OCI-LY7 (cell line): ENCODE data around the gene CYP2D6. TPM values are rescaled to one million over a fixed set of nuclear protein-coding genes. Genes with fewer than 3 reads are reported as not detected.
A peak's percentile ranks its signal among the peaks of the same experiment; 100 is the strongest.

Experiments used
- BruUV-seq: library from RNA; stranded (reverse); fragments of 400-500 nt; replicated peaks from 2 replicates; lab custom pipeline; 2021; lab: Mats Ljungman, UMichigan
- CTCF ChIA-PET: fragments of 300-600 bp; sonication (Branson Sonifier 250); formaldehyde crosslinking; loops from one replicate; lab custom pipeline; 2022; ENCODE audit warnings: antibody characterized with exemption; ENCODE audit not compliant: unreplicated experiment; lab: Charles Lee
- POLR2A ChIA-PET: fragments of 300-600 bp; sonication (Branson Sonifier 250); formaldehyde crosslinking; loops from one replicate; lab custom pipeline; 2022; ENCODE audit warnings: antibody characterized with exemption; lab: Charles Lee
- DNase-seq: peaks from one replicate; pipeline ENCODE4 v3.0.0-alpha.2; 2015; ENCODE audit warnings: low spot score
- H2AFZ ChIP-seq: fragments of 200-600 bp; sonication (generic), shearing (Covaris generic); 2 replicates; pipeline ENCODE4 v1.6.1; 2014; ENCODE audit warnings: mild to moderate bottlenecking, antibody characterized with exemption, low read length, moderate library complexity
- H3K27ac ChIP-seq: fragments of 200-600 bp; sonication (generic); 2 replicates; pipeline ENCODE4 v1.5.1; 2014; ENCODE audit warnings: mixed run types, low read depth, mild to moderate bottlenecking, moderate library complexity, low read length, inconsistent platforms; ENCODE audit not compliant: poor library complexity, severe bottlenecking
- H3K36me3 ChIP-seq: fragments of 200-600 bp; sonication (generic); 2 replicates; pipeline ENCODE4 v1.6.1; 2014; ENCODE audit warnings: mild to moderate bottlenecking, antibody characterized with exemption, low read length, moderate library complexity, mixed read lengths; ENCODE audit not compliant: insufficient read depth
- H3K4me1 ChIP-seq: fragments of 200-600 bp; sonication (generic); 2 replicates; pipeline ENCODE4 v1.5.1; 2014; ENCODE audit warnings: mild to moderate bottlenecking, low read length; ENCODE audit not compliant: insufficient read depth, poor library complexity, severe bottlenecking
- H3K4me2 ChIP-seq: fragments of 200-600 bp; sonication (generic); 2 replicates; pipeline ENCODE4 v1.6.1; 2014; ENCODE audit warnings: mild to moderate bottlenecking, low read length
- H3K4me3 ChIP-seq: fragments of 200-600 bp; sonication (generic); 2 replicates; pipeline ENCODE4 v1.5.1; 2014; ENCODE audit warnings: mild to moderate bottlenecking, low read depth, low read length; ENCODE audit not compliant: poor library complexity, severe bottlenecking
- H3K79me2 ChIP-seq: fragments of 200-600 bp; sonication (generic); 2 replicates; pipeline ENCODE4 v1.6.1; 2016; ENCODE audit warnings: low read depth, mild to moderate bottlenecking, low read length, moderate library complexity, mixed read lengths; ENCODE audit not compliant: insufficient read depth
- H3K9me2 ChIP-seq: fragments of 200-600 bp; sonication (generic); 2 replicates; pipeline ENCODE4 v1.6.1; 2016; ENCODE audit warnings: mild to moderate bottlenecking, low read length, mixed read lengths; ENCODE audit not compliant: insufficient read depth
- H3K9me3 ChIP-seq: fragments of 200-600 bp; sonication (generic); 2 replicates; pipeline ENCODE4 v1.6.1; 2014; ENCODE audit warnings: mild to moderate bottlenecking, mixed run types, low read length, mixed read lengths
- H4K20me1 ChIP-seq: fragments of 200-600 bp; sonication (generic); 2 replicates; pipeline ENCODE4 v1.6.1; 2014; ENCODE audit warnings: mild to moderate bottlenecking, antibody characterized with exemption, low read length, moderate library complexity, mixed read lengths; ENCODE audit not compliant: insufficient read depth
- EZH2phosphoT487 ChIP-seq: fragments of 200-600 bp; sonication (generic); IDR thresholded peaks from 2 replicates; pipeline ENCODE4 v1.6.1; 2018; ENCODE audit warnings: low read depth, borderline replicate concordance, mild to moderate bottlenecking, mixed run types, antibody characterized with exemption, low read length, moderate library complexity, mixed read lengths
- intact Hi-C: fragments of 100-400 bp; cut with micrococcal nuclease; formaldehyde crosslinking; loops from one replicate; pipeline ENCODE4 v1.10.0; 2022; ENCODE audit not compliant: unreplicated experiment
- total RNA-seq, 2 experiments: library from RNA; depleted of rRNA in 1 of 2; stranded (reverse); fragments of >200 nt in 1 of 2; shearing (Covaris generic) in 1 of 2; gene quantifications; 2 replicates each; pipeline ENCODE4 v1.2.3, GENCODE V29; 2014 to 2022
- TF ChIP-seq, protein P1 (sequence below): fragments of 200-600 bp; sonication (generic); conservative IDR thresholded peaks from 2 replicates; pipeline ENCODE4 v1.5.1; 2014; ENCODE audit warnings: mild to moderate bottlenecking, antibody characterized with exemption, low read length, moderate library complexity, mixed read lengths

CYP2D6 gene
- total RNA-seq, 2 experiments from 2014 or later: 3.0 to 4.1 TPM

DNA sequence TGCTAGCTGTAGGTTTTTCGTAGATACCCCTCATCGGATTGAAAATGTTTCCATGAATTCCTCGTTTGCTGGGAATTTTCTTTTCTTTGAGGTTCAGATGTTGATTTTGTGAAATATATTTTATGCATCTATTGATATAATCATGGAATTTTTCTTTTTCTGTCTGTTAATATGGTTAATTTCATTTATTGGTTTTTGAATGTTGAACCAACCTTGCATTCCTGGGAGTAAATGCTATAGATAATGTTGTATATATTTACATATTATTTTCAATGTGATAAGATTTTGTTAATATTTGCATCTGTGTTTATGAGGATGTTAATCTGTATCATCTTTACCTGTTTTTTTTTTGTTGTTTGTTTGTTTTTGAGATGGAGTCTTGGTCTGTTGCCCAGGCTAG lies 29.4 kb downstream of the CYP2D6 start:
- POLR2A ChIA-PET: interaction anchor here (0.7 kb wide), 1 partner anchor 10 kb away, joined by 3 read pairs; no protein-coding TSS in a partner anchor
- peaks cover 39% of the 10 kb centered on the region for H3K9me3 ChIP-seq
- intact Hi-C loops: no loop called here
- H2AFZ ChIP-seq: no peak overlapping the region
- CTCF ChIA-PET: no interaction called here
- TF ChIP-seq, protein P1, sequence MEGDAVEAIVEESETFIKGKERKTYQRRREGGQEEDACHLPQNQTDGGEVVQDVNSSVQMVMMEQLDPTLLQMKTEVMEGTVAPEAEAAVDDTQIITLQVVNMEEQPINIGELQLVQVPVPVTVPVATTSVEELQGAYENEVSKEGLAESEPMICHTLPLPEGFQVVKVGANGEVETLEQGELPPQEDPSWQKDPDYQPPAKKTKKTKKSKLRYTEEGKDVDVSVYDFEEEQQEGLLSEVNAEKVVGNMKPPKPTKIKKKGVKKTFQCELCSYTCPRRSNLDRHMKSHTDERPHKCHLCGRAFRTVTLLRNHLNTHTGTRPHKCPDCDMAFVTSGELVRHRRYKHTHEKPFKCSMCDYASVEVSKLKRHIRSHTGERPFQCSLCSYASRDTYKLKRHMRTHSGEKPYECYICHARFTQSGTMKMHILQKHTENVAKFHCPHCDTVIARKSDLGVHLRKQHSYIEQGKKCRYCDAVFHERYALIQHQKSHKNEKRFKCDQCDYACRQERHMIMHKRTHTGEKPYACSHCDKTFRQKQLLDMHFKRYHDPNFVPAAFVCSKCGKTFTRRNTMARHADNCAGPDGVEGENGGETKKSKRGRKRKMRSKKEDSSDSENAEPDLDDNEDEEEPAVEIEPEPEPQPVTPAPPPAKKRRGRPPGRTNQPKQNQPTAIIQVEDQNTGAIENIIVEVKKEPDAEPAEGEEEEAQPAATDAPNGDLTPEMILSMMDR: no peak
- DNase-seq: no peak
- H3K4me3 ChIP-seq: no peak overlapping the region
- peaks cover 10% of the 10 kb centered on the region; the same call in 1 of the 2 replicates for H3K36me3 ChIP-seq
- H3K79me2 ChIP-seq: no peaks in the 10 kb centered on the region
- no peak overlapping the region for H3K4me2 ChIP-seq
- BruUV-seq: no TSS peak
- H4K20me1 ChIP-seq: no peaks in the 10 kb centered on the region
- no peaks in the 10 kb centered on the region for H3K4me1 ChIP-seq
- no peak overlapping the region for H3K27ac ChIP-seq
- H3K9me2 ChIP-seq: no peaks in the 10 kb centered on the region

DNA sequence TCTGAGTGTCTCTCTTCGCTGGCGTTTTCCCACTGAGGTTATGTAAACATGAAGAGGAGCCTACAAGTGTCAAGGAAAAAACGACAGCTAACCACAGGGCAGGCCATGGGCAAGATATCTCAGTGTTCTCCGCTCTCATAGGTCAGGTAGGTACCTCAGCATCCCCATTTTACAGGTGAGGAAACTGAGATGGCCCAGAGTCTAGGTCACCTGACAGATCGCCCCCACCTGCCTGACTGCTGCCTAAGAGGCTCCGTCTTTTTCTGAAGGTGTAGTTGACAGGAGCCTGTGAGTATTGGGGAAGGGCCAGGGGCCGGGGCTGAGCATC lies 39.2 kb downstream of the CYP2D6 start:
- H2AFZ ChIP-seq: peak overlapping the region; percentile 78
- peaks cover 12% of the 10 kb centered on the region for H3K9me3 ChIP-seq
- intact Hi-C loops: loop anchor here (1.0 kb wide), 1 partner anchor 346 kb away; no protein-coding TSS in a partner anchor
- H3K4me1 ChIP-seq: peaks cover 20% of the 10 kb centered on the region
- BruUV-seq: TSS peak; percentile 38
- TF ChIP-seq, protein P1: no peak
- H3K79me2 ChIP-seq: peaks cover 22% of the 10 kb centered on the region
- POLR2A ChIA-PET: interaction anchor here (0.5 to 2.5 kb wide), 7 partner anchors 9 to 408 kb away, joined by 3 to 18 read pairs (median 4); partner anchors contain the start of gene SMDT1
- H3K27ac ChIP-seq: peak overlapping the region; percentile 44
- CTCF ChIA-PET: interaction anchor here (0.6 to 0.9 kb wide), 2 partner anchors 140 to 346 kb away, joined by 3 read pairs; partner anchors contain the start of gene SMIM45
- no peaks in the 10 kb centered on the region for H4K20me1 ChIP-seq
- H3K4me3 ChIP-seq: peak overlapping the region; percentile 84
- H3K4me2 ChIP-seq: peak overlapping the region; percentile 97
- DNase-seq: peak; percentile 25
- peaks cover 25% of the 10 kb centered on the region for H3K36me3 ChIP-seq
- no peaks in the 10 kb centered on the region for H3K9me2 ChIP-seq

DNA sequence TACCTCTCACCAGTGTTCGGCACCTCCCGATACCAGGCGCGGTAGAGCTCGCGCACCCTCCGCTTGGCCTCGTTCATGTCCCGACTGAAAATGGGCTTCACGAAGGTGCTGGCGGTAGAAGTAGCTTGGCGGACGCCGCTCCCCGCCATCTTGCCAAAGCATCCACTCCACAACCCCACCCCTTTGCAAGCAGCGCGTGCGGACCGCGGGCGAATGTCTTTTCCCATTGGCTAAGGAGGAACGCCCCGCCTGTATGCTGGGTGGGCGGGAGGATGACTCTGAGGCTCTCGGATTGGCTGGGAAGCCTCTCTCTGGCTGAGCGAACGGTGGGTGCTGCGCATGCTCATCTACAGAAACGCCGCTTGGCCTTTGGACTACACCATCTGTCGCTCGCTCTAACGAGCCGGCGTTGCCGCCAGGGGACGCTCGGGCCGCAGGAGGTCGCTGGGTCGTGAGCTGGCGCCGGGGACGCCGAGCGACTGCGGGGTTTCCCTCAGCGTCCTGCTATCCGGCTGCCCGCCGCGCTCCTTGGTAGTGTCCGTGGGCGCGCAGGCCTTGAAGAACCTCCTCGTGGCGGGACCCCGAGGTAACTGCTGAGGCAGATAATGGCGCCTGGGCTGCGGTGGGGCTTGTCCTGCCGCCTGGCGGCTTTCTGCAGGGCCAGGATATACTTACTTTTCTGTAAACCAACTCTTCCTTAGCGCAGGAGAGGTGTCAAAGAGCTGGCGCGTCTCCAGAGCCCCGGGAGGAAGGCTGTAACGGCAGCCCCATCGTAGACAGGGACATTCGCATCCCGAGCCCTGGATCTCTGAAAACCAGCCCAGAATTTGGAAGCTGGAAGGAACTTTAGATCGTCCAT lies 39.8 kb downstream of the CYP2D6 start, which contains the start of gene NDUFA6:
TSS of gene NDUFA6 (minus strand) at position 177 of the 859 bp plus-strand sequence. CDS start at position 149, 28 bp downstream.
- ChIA-PET POLR2A (interaction anchor here (0.5 to 2.5 kb wide), 11 partner anchors 10 to 409 kb away, joined by 3 to 18 read pairs (median 3); partner anchors contain the start of gene SMDT1), CTCF (interaction anchor here (0.6 to 0.9 kb wide), 3 partner anchors 22 to 347 kb away, joined by 3 to 4 read pairs (median 3); partner anchors contain the start of gene SMIM45)
- H3K9me3 ChIP-seq: peaks cover 12% of the 10 kb centered on the region
- H3K79me2 ChIP-seq: peaks cover 22% of the 10 kb centered on the region
- H3K36me3 ChIP-seq: peaks cover 31% of the 10 kb centered on the region
- no TSS peak for BruUV-seq
- H2AFZ ChIP-seq: peak within 1 kb of the TSS; percentile 78
- peak; percentile 99 for DNase-seq
- H3K4me1 ChIP-seq: peaks cover 23% of the 10 kb centered on the region
- intact Hi-C loops: loop anchor here (1.0 kb wide), 1 partner anchor 346 kb away; no protein-coding TSS in a partner anchor
- TF ChIP-seq EZH2phosphoT487: no peak
- TF ChIP-seq, protein P1: peak; percentile 93
- H4K20me1 ChIP-seq: no peaks in the 10 kb centered on the region
- H3K4me2 ChIP-seq: peak within 1 kb of the TSS; percentile 97
- no peaks in the 10 kb centered on the region for H3K9me2 ChIP-seq
- peak within 1 kb of the TSS; percentile 71 for H3K27ac ChIP-seq
- peak within 1 kb of the TSS; percentile 84 for H3K4me3 ChIP-seq
